Ramos (cell line): Measurements from ENCODE around the gene LRRC36.
"Not testable (repeated sequence)": the region's sequence is repeated elsewhere in the genome, so short reads cannot be mapped to it uniquely, and the experiment has no call there.

ENCODE experiments used
- in situ Hi-C: fragments of 300-500 bp; cut with MboI; formaldehyde crosslinking; loops from one replicate; pipeline ENCODE4 v1.14.3; 2022; ENCODE audit warnings: low sequenced_read_pairs; ENCODE audit not compliant: unreplicated experiment

LRRC36 gene

DNA sequence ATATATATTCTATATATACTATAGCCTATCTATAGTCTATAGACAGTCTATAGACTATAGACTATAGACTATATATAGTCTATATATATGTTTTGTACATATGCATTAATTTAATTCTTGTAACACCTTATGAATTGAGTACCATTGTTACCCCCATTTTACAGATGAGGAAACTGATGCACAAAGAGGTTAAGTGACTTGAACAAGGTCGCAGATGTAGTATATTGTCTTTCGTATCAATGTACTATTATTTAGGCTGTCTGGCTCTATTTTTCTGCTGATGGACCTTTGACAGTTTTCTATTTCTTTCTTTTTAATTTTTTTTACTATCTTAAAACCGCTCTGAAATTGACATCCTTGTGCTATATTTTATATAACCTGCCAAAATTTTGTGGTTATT, 14.6 kb downstream of the LRRC36 start:
- in situ Hi-C loops: no loop called here

DNA sequence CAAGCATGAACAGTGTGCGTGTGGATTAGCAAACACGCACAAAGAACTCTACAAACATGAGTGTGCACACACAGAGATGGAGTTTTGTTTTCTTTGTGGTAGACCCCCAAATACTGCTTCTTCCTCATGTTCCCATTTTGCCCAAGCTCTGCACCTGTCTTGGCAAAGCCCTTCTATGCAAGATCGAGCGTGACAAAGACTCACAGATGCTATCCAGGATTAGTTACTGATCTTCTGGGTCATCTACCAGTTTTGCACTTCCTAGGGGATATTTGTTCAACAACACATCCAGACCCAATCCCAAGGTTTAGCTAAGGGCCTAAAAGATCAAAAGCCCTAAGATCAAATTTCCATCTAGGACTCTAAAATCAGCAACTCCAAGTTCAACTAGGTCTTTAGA, 16.0 kb downstream of the LRRC36 start:
- in situ Hi-C loops: no loop called here

DNA sequence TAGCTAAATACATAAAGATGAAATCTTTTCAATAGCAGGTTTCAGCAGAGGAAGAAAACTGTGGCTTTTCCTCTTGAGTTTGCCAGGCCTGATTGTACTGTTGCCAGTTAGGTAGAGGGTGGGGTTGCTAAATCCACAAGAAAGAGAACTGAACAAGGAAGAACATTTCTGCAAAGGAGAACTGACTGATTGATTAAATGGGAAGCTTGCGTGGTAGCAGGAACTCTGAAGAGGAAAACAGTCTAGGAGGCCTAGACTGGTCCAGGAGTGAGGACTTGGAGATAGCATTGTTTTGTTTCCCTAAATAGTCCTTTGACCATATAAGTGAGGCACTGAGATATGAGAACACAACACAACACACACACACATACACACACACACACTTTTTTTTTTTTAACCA, 18.8 kb downstream of the LRRC36 start:
- in situ Hi-C loops: no loop called here

DNA sequence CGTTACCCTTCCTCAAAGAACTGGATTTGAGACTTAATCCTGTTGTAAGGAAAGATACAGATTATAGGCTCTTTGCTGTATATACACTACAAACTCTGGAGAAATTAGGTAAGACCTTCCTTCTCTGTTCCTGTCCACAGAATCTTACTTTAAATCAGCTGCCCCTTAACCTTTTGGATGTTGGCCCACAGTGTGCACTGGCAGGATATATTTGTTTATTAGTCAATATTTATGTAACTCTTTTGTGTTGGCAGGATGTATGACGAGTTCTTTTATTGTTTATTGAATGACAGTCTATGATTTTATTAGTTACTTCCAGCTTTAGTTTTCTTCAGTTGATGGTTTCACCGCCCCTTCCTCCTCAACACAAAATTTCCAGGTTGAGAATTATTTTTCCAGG, 19.7 kb downstream of the LRRC36 start:
- in situ Hi-C loops: no loop called here

DNA sequence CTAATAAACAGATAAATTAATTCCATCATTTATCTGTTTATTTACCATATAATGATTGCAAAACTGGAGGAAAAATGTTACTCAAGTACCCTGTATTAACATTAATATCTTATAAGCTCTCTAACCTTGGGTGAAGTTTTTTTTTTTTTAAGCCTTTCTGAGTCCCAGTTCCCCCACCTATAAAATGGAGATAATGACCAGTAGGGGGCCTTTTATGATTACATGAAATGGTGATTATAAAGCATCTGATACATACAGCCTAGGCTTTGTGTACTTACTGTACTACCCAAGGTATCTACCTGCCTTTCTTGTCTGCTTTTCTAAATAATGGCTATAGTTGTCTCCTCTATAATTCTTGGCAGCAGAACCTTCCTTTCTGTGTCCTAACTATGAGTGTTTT, 22.6 kb downstream of the LRRC36 start:
- in situ Hi-C loops: no loop called here

DNA sequence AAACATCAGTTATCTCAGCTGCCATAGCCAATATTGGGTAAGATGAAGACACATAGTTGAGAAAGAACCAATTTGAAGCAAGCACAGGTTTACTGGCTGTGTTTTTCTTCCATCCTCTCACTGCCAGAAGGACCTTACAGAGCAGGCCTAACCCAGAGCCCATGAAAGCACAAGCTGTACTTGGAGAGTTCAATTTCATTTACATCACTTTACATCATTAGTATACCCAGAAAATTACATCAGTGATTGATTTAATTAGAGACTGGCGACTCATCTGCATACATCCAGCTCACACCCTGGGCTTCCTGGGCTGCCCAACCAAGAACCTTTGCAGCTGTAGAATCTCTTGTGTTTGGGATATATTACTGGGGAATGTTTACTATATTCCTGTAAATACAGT, 23.7 kb downstream of the LRRC36 start:
- in situ Hi-C loops: no loop called here

DNA sequence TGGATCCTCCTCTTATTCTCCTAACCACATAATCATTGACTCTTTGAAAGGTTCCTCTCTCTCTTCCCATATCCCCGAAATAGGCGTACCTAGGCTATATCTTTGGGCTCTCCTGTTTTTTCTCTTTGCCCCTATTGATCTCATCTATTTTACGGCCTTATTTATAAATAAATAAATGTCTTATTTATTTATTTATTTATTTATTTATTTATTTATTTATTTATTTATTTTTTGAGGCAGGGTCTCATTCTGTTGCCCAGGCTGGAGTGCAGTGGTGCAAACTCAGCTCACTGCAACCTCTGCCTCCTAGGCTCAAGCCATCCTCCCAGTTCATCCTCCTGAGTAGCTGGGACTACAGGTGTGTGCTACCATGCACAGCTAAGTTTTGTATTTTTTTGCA, 25.8 kb downstream of the LRRC36 start:
- in situ Hi-C loops: not testable (repeated sequence)

DNA sequence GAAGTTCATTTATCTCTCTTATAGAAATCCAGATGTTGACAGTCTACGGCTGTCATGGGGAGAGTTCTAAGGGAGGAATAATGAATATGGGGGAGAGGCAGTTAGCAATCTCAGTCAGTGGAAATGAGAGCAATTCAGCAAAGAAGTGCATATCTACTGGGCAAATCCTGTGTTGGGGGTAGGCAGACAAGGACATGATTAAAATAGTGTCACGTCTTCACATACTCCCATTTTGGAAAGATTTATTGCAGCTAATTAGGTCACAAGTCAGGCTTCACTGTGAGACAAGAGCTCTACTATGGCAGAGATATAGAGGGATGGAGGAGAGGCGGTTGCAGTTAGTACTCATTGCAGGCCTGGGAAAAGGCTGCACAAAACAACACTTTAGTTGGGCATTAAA, 29.8 kb downstream of the LRRC36 start:
- in situ Hi-C loops: no loop called here

DNA sequence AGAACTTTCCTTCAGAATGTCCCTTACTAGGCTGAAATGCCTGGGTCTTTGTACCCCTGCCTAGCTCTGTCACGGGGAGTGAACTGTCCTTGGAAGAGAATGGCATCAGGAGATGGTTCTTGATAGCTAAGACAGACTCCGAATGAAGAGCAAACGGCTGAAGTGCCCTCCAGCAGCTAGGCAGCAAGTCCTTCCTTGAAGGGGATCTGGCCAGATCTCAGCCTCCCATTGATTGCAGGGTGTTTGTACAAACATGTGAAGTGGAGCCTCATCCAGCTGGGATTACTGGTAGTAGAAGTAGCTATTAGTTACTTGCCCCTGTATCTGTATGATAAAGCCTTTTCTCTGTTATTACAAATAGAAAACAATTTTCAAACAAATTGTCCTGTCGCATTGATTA, 30.9 kb downstream of the LRRC36 start:
- in situ Hi-C loops: no loop called here

DNA sequence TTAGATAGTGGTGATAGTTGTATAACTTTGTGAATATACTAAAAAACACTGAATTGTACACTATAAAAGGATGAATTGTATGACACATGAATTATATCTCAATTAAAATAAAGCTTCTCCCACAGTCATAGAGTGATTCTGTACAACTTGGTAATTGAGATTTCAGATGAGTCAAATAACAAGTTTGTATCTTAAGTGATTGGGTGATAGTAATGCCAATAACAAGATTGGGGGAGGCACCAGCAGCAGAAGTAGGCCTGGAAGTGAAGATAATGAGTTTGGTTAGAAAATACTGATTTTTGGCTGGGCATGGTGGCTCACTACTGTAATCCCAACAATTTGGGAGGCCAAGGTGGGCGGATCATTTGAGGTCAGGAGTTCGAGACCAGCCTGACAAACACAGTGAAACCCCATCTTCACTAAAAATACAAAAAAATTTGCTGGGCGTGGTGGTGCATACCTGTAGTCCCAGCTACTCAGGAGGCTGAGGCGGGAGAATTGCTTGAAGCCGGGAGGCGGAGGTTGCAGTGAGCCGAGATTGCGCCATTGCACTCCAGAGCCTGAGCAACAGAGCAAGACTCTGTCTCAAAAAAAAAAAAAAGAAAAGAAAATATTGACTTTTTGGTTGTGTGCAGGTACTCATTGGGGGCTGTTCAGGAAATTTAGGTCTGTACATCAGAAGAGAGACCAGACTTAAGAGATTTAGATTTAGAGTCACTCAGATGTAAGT, 33.1 kb downstream of the LRRC36 start:
- in situ Hi-C loops: not testable (repeated sequence)

DNA sequence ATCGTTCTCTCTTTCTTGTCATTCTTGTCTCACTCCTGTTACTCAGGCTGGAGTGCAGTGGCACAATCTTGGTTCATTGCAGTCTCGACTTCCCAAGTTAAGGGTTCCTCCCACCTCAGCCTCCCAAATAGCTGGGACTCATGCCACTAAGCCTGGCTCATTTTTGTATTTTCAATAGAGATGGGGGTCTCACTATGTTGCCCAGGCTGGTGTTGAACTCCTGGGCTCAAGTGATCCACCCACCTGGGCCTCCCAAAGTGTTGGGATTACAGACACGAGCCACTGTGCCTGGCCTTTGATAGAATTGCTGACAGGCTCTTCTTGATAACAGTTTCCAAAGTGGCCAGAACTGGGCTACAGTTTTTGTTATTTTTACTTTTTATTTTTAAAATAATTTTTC, 34.4 kb downstream of the LRRC36 start:
- in situ Hi-C loops: no loop called here

DNA sequence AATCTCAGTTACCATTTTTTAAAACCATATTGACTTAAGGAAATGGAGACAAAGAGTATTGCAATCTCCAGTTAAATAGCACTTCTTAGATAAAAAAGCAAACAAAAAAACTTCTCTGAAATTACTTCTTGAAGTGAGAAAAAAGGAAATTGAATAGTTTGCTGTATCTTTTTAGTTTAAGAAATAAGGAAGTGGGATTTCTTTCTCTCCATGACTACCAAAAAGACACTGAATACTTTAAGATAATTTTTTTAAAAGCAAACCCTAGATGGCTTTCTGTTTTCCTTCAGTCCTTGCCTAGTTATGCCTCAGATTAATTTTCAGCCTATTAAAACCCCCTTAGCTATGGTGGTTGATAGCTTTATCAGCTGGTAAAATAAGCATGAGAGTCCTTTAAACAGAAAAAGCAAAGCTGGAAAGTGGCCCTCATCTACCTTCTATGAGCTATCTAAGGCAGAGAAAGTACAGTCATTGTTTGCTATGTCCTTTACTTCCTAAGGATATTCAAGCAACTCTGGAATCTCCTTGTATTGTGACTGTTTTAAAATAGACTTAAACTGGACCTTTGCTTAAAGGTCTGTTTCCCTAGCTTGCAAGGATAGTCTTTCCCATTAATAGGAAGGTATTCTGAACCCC, 38.1 kb downstream of the LRRC36 start:
- in situ Hi-C loops: no loop called here

DNA sequence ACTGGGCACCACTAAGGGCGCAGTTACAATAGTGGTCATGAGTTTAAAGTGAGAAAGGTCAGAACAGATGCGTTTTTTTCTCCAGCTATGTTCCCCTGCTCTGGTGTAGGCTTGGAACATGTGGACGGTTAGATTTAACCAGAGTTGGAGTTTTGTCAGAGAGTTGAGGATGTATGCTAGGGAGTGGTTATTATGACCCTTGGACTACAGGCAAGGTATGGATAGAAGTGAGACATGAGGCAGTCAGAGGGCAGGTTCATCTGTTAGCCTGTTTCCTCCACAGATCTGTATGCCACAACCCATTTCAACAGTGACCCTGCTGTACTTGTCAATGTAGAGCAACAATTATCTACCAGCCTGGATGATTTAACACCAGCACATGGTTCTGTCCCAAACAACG, 44.0 kb downstream of the LRRC36 start:
- in situ Hi-C loops: no loop called here

DNA sequence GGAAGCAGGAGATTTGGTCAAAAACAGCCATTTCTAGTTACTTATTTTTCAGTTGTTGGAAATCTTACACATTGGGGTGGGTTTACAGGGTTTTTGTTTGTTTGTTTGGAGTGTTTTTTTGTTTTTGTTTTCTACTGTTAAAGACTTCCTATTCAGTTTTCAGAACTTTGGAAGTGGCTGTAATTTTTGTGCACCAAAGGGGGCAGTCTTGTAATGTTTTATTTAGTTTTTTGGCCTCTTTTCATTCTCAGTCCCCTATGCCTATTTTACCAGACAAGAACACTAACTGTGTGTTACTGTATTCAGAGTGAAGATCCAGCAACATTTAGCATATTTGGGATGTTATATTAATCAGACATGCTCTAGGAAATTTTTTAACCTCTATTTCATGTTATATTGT, 46.0 kb downstream of the LRRC36 start:
- in situ Hi-C loops: no loop called here

DNA sequence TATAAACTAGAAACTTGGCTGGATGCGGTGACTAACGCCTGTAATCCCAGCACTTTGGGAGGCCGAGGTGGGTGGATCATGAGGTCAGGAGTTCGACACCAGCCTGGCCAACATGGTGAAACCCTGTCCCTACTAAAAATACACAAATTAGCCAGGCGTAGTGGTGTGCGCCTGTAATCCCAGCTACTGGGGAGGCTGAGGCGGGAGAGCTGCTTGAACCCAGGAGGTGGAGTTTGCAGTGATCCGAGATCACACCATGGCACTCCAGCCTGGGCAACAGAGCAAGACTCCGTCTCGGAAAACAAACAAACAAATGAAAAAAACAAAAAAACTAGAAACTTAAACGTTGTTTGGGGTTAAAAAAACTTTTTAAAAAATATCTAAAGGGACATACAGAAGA, 49.4 kb downstream of the LRRC36 start:
- in situ Hi-C loops: not testable (repeated sequence)

DNA sequence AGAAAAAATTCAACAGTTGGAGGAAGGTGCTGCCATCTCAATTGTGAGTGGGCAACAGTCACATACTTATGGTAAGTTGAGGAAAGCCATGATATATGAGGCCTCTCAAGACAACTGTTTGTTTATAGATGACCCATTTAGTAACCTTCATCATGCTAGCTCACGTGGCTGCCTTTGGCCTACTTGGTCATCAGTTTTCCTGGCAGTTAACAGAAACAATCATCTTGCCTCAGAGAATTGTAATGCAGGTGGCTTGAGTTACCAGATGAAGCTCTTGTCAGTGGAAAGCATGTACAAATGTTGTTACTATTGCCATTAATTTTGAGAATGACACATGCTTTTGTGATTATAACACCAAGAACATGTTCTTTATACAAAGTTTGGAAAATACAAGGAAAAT, 52.0 kb downstream of the LRRC36 start:
- in situ Hi-C loops: no loop called here

DNA sequence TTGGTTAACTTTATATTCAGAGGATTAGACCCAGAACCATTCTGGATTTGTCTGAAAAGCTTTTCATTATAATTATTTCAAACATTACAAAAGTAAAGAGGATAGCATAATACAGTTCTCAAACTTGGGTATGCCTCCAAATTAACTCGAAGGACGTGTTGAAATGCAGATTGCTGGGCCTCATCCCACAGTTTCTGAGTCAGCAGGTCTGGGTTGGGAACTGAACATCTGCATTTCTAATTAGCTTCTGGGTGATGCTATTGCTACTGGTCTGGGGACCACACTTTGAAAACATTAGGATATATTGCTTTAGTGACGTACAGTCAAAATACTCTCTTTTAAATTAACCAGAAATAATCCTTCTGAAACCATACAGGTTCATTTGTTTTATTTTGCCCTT, 56.7 kb downstream of the LRRC36 start:
- in situ Hi-C loops: no loop called here

DNA sequence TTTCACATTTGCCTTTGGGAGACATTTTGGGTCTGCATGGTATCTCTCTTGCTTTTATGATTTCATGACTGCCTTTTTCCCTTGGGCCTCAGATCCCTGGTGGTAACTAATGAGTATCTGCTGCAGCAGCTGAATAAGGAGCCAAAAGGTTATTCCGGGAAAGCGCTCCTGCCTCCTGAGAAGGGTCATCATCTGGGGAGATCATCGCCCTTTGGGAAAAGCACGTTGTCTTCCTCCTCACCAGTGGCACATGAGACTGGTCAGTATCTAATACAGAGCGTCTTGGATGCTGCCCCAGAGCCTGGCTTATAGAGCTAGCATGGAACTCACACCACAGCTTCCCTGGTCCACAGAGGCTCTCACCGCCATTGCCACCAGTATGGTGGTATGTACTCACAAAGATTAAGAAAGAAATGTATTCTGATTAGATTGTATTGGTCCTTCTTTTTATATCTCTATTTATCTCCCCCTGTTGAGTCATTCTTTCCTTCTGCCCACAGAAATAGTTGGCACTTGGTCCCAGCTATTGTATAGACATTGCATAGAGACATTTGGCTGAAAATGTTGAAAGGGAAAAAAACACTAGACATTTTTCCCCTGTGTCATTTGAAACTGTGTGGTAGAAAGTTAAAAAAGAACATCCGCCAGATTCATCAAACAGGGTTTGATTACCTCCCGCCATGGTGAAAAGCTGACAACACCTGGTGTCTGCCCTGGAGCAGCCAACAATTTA, 58.3 kb downstream of the LRRC36 start:
- in situ Hi-C loops: no loop called here

DNA sequence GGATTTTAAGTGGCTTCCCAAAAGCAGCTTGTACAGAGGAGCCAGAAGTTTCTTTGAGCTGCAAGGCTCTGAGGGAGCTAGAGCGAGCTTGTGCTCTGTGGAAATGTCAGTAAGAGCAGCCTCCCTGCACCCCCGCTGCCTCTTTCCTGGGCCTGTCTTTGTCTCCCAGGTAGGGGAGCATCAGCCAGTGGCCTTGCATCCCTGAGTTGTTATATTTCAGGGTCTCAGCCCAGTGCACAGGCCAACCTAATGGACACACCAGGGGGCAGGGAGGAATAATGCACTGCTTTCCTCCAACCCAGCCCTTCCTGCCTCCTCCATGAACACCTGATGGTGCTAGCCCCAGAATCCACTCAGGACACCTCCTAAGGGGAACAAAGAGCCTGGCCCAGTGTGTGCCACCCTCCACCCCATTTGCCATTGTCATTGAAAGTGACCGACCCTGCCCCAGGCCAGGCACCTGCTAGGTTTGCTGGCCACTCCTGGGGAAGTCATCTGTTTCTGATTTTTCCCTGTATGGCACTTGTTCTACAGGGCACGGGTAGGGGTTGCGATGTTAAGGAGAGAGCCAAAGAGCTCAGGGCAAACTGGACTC, 60.3 kb downstream of the LRRC36 start:
- in situ Hi-C loops: no loop called here

DNA sequence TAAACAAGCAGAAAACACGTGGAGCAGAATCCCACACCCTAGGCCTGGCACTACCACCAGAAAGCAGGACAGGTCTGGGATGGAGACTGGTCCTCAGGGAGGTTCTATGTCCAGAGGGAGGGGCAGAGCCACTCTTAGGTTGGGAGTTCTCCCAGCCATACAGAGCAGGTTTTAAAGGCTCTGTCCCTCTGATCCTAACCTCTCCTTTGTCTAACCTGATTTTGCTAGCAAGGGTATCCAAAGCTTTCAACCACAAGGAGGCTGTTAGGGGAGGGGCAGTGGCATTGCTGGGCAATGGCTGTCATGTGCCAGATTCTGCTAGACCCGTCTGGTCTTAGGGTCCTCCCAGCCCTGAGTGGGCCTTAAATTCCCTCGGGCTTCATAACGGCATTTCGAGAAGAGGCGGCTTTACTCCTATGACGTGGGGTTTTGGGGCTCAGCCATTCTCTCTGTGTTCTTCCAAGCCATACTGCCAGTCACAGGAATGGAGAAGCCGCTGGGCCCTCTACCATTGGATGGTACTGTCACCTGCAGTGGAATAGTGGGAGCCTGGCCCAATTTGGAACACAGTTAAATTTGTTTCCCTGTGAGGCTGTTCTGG, 61.0 kb downstream of the LRRC36 start:
- in situ Hi-C loops: no loop called here

DNA sequence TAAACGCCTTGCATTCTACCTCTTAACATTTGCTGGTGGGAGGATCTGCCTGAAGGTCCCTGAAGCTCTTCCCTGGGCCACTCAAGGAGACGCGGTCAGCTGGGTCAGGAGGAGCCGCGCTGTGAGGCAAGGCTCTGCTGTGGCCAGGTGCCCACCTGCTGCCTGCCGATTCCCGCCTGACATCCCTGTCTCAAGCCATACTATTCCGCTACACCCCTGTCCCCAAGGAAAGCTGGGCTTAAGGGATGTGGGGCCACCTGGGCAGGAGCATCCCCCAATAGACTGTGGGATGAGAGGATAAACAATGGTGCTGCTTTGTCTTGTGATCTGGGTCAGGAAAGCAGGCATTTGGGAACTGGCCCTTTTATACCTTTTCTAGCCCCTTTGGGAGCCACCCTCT, 61.6 kb downstream of the LRRC36 start:
- in situ Hi-C loops: no loop called here
